Neural crest cell (in vitro differentiated cells): ENCODE results near the gene SLC25A19. TPM values are rescaled to one million over a fixed set of nuclear protein-coding genes. Genes with fewer than 3 reads are reported as not detected.

Experiments
- DNase-seq: peaks from one replicate; pipeline ENCODE4 v3.0.0; 2021; ENCODE audit warnings: low read depth, mixed read lengths, low spot score
- H3K27ac Mint-ChIP-seq: one replicate; pipeline ENCODE4 v1.8.0; 2021; ENCODE audit warnings: mild to moderate bottlenecking, mixed read lengths; ENCODE audit not compliant: unreplicated experiment
- H3K27me3 Mint-ChIP-seq: 2 replicates; pipeline ENCODE4 v1.8.0; 2021; ENCODE audit warnings: low read depth, mild to moderate bottlenecking, mixed read lengths
- H3K36me3 Mint-ChIP-seq: 2 replicates; pipeline ENCODE4 v1.8.0; 2021; ENCODE audit warnings: low read depth, mild to moderate bottlenecking, mixed read lengths
- H3K4me1 Mint-ChIP-seq: 2 replicates; pipeline ENCODE4 v1.8.0; 2021; ENCODE audit warnings: mixed read lengths
- H3K4me3 Mint-ChIP-seq: one replicate; pipeline ENCODE4 v1.8.0; 2021; ENCODE audit warnings: mild to moderate bottlenecking, mixed read lengths
- H3K9me3 Mint-ChIP-seq: 2 replicates; pipeline ENCODE4 v1.8.0; 2021; ENCODE audit warnings: mixed read lengths
- CTCF ChIP-seq: fragments of 200-600 bp; sonication (generic); conservative IDR thresholded peaks from 2 replicates; pipeline ENCODE4 v1.5.0; 2021; ENCODE audit warnings: antibody characterized with exemption, mild to moderate bottlenecking
- total RNA-seq: library from RNA; stranded (reverse); gene quantifications from 2 replicates; pipeline ENCODE4 v1.2.1, GENCODE V29; 2021

SLC25A19 gene
- total RNA-seq, 1 donor from 2014 or later: 18.6 TPM

- Mint-ChIP-seq H3K27ac (no peak overlapping the region), H3K4me1 (no peaks in the 10 kb centered on the region), H3K9me3 (no peaks in the 10 kb centered on the region), H3K4me3 (no peak overlapping the region), H3K27me3 (no peaks in the 10 kb centered on the region), H3K36me3 (no peaks in the 10 kb centered on the region)
- no peak for DNase-seq
- TF ChIP-seq CTCF: no peak
Observed at GRCh38 chr17:75319904-75320691, 30.9 kb upstream of the SLC25A19 start.

- no peak overlapping the region for H3K4me3 Mint-ChIP-seq
- no peak for DNase-seq
- no peak for TF ChIP-seq CTCF
- H3K27ac Mint-ChIP-seq: peak overlapping the region; percentile 62
- no peaks in the 10 kb centered on the region for H3K27me3 Mint-ChIP-seq
- no peaks in the 10 kb centered on the region for H3K4me1 Mint-ChIP-seq
- no peaks in the 10 kb centered on the region for H3K9me3 Mint-ChIP-seq
- no peaks in the 10 kb centered on the region for H3K36me3 Mint-ChIP-seq
Observed at GRCh38 chr17:75318615-75319222, 29.5 kb upstream of the SLC25A19 start.

- Mint-ChIP-seq H3K36me3 (no peaks in the 10 kb centered on the region), H3K4me3 (no peak overlapping the region), H3K4me1 (no peaks in the 10 kb centered on the region), H3K9me3 (no peaks in the 10 kb centered on the region), H3K27ac (no peak overlapping the region), H3K27me3 (no peaks in the 10 kb centered on the region)
- no peak for TF ChIP-seq CTCF
- DNase-seq: no peak
Observed at GRCh38 chr17:75318211-75318610, 29.0 kb upstream of the SLC25A19 start.

- Mint-ChIP-seq H3K9me3 (no peaks in the 10 kb centered on the region), H3K4me1 (no peaks in the 10 kb centered on the region), H3K27ac (no peak overlapping the region), H3K4me3 (no peak overlapping the region), H3K36me3 (no peaks in the 10 kb centered on the region), H3K27me3 (no peaks in the 10 kb centered on the region)
- no peak for DNase-seq
- no peak for TF ChIP-seq CTCF
Observed at GRCh38 chr17:75317671-75318070, 28.4 kb upstream of the SLC25A19 start.

GRCh38 chr17:75316253-75316652 lies 27.0 kb upstream of the SLC25A19 start:
- no peaks in the 10 kb centered on the region for H3K36me3 Mint-ChIP-seq
- no peaks in the 10 kb centered on the region for H3K27me3 Mint-ChIP-seq
- H3K27ac Mint-ChIP-seq: peak overlapping the region; percentile 43
- DNase-seq: no peak
- no peaks in the 10 kb centered on the region for H3K4me1 Mint-ChIP-seq
- H3K4me3 Mint-ChIP-seq: no peak overlapping the region
- no peaks in the 10 kb centered on the region for H3K9me3 Mint-ChIP-seq
- TF ChIP-seq CTCF: no peak
